IMR-90 (cell line): ENCODE results near the gene LDLRAD3. TPM values are rescaled to one million over a fixed set of nuclear protein-coding genes. Genes with fewer than 3 reads are reported as not detected.

ENCODE experiments used
- ATAC-seq: fragments of 200-7000 bp; cut with Tn5 transposase; 2 replicates; pipeline ENCODE4 v1.9.1; 2020; ENCODE audit warnings: low read depth, mild to moderate bottlenecking, moderate library complexity
- BruUV-seq: library from RNA; stranded (reverse); fragments of 400-500 nt; replicated peaks from 2 replicates; lab custom pipeline; 2021; lab: Mats Ljungman, UMichigan
- CTCF ChIA-PET: fragments of 300-600 bp; formaldehyde crosslinking; extraction: SDS; loops from one replicate; lab custom pipeline; 2021; ENCODE audit warnings: antibody characterized with exemption; lab: Yijun Ruan, JAX
- POLR2A ChIA-PET: fragments of 300-600 bp; sonication (Branson Sonifier 250); formaldehyde crosslinking; loops from one replicate; lab custom pipeline; 2022; ENCODE audit warnings: antibody characterized with exemption; ENCODE audit not compliant: unreplicated experiment; lab: Charles Lee
- DNase-seq: peaks from one replicate; pipeline ENCODE4 v3.0.0; 2013
- H2AFZ ChIP-seq: replicated peaks from 2 replicates; pipeline ENCODE3; 2013; ENCODE audit warnings: low read length, mild to moderate bottlenecking; ENCODE audit not compliant: poor library complexity
- H2AK5ac ChIP-seq: 2 replicates; pipeline ENCODE4 v1.6.1; 2013; ENCODE audit warnings: low read depth, low read length, inconsistent platforms
- H2AK9ac ChIP-seq: replicated peaks from 2 replicates; pipeline ENCODE3; 2013; ENCODE audit warnings: mild to moderate bottlenecking, low read depth, low read length, moderate library complexity; ENCODE audit not compliant: poor library complexity
- H2BK120ac ChIP-seq: 2 replicates; pipeline ENCODE4 v1.6.1; 2013; ENCODE audit warnings: low read depth, low read length, inconsistent platforms
- H2BK15ac ChIP-seq: 3 replicates; pipeline ENCODE4 v1.6.1; 2013; ENCODE audit warnings: low read depth, low read length, inconsistent platforms
- H2BK20ac ChIP-seq: 2 replicates; pipeline ENCODE4 v1.6.1; 2013; ENCODE audit warnings: low read depth, mild to moderate bottlenecking, inconsistent platforms, low read length, moderate library complexity
- H2BK5ac ChIP-seq: 2 replicates; pipeline ENCODE4 v1.6.1; 2013; ENCODE audit warnings: mild to moderate bottlenecking, low read depth, low read length, inconsistent platforms; ENCODE audit not compliant: poor library complexity, severe bottlenecking
- H3K14ac ChIP-seq: replicated peaks from 2 replicates; pipeline ENCODE4 v1.6.1; 2013; ENCODE audit warnings: low read depth, low read length, inconsistent platforms
- H3K18ac ChIP-seq: 2 replicates; pipeline ENCODE4 v1.6.1; 2013; ENCODE audit warnings: low read depth, low read length, control low read depth
- H3K23ac ChIP-seq: 2 replicates; pipeline ENCODE4 v1.6.1; 2013; ENCODE audit warnings: low read depth, low read length, inconsistent platforms
- H3K27ac ChIP-seq: 2 replicates; pipeline ENCODE4 v1.5.1; 2013; ENCODE audit warnings: mild to moderate bottlenecking, control low read depth, low read length; ENCODE audit not compliant: insufficient read depth
- H3K27me3 ChIP-seq: 2 replicates; pipeline ENCODE4 v1.6.1; 2013; ENCODE audit warnings: low read length; ENCODE audit not compliant: control insufficient read depth, insufficient read depth
- H3K36me3 ChIP-seq: 2 replicates; pipeline ENCODE4 v1.6.1; 2013; ENCODE audit warnings: low read length, mixed read lengths; ENCODE audit not compliant: control insufficient read depth, insufficient read depth
- H3K4ac ChIP-seq: 2 replicates; pipeline ENCODE4 v1.6.1; 2013; ENCODE audit warnings: low read depth, low read length, inconsistent platforms
- H3K4me1 ChIP-seq: 2 replicates; pipeline ENCODE4 v1.6.1; 2013; ENCODE audit warnings: low read length, mixed read lengths; ENCODE audit not compliant: control insufficient read depth, insufficient read depth
- H3K4me2 ChIP-seq: 2 replicates; pipeline ENCODE4 v1.6.1; 2013; ENCODE audit warnings: low read depth, mild to moderate bottlenecking, control low read depth, low read length, moderate library complexity
- H3K4me3 ChIP-seq: 2 replicates; pipeline ENCODE4 v1.5.1; 2013; ENCODE audit warnings: low read depth, mild to moderate bottlenecking, control low read depth, low read length, moderate library complexity; ENCODE audit not compliant: insufficient read depth
- H3K56ac ChIP-seq: 2 replicates; pipeline ENCODE4 v1.6.1; 2013; ENCODE audit warnings: low read length, inconsistent platforms; ENCODE audit not compliant: insufficient read depth; ENCODE audit errors: extremely low read depth
- H3K79me1 ChIP-seq, 2 experiments: 2 replicates each; pipeline ENCODE4 v1.6.1; 2013; ENCODE audit warnings: low read length in 2 of 2, inconsistent platforms in 1 of 2, low read depth in 1 of 2
- H3K9ac ChIP-seq: 2 replicates; pipeline ENCODE4 v1.6.1; 2013; ENCODE audit warnings: low read depth, low read length, control low read depth
- H3K9me1 ChIP-seq: 2 replicates; pipeline ENCODE4 v1.6.1; 2013; ENCODE audit warnings: low read length, inconsistent platforms; ENCODE audit not compliant: insufficient read depth
- H3K9me3 ChIP-seq: 2 replicates; pipeline ENCODE4 v1.6.1; 2013; ENCODE audit warnings: low read length; ENCODE audit not compliant: control insufficient read depth, insufficient read depth
- H4K20me1 ChIP-seq: 2 replicates; pipeline ENCODE4 v1.6.1; 2013; ENCODE audit warnings: low read length, inconsistent platforms; ENCODE audit not compliant: insufficient read depth
- H4K5ac ChIP-seq: 2 replicates; pipeline ENCODE4 v1.6.1; 2013; ENCODE audit warnings: mild to moderate bottlenecking, low read depth, low read length, control low read depth
- H4K8ac ChIP-seq, 2 experiments: 2 replicates each; pipeline ENCODE4 v1.6.1; 2013; ENCODE audit warnings: low read depth in 2 of 2, low read length in 2 of 2, control low read depth in 1 of 2, inconsistent platforms in 1 of 2
- H4K91ac ChIP-seq: 2 replicates; pipeline ENCODE4 v1.6.1; 2013; ENCODE audit warnings: low read depth, low read length, inconsistent platforms; ENCODE audit not compliant: insufficient read depth
- CEBPB ChIP-seq: IDR thresholded peaks from 2 replicates; pipeline ENCODE4 v1.6.1; 2012; ENCODE audit warnings: low read depth, low read length, improper control_type of control experiment
- CHD1 ChIP-seq: IDR thresholded peaks from 2 replicates; pipeline ENCODE4 v1.6.1; 2012; ENCODE audit warnings: low read depth, low read length, improper control_type of control experiment
- FOS ChIP-seq: fragments of 150-350 bp; IDR thresholded peaks from 2 replicates; pipeline ENCODE4 v1.6.1; 2016; ENCODE audit warnings: low read depth, low read length
- POLR2A ChIP-seq: IDR thresholded peaks from 2 replicates; pipeline ENCODE4 v1.6.1; 2012; ENCODE audit warnings: mild to moderate bottlenecking, low read depth, low read length
- WGBS, 2 experiments: methylation state at CpG; one replicate each; pipeline versions ENCODE4 v1.1.5 to v1.1.7; 2013; ENCODE audit warnings: missing lambda C conversion rate in 2 of 2; ENCODE audit not compliant: insufficient read length in 1 of 2; ENCODE audit errors: extremely low coverage in 2 of 2; 5-methylcytosine and 5-hydroxymethylcytosine counted together
- dilution Hi-C: fragments of 300-500 bp; cut with HindIII; formaldehyde crosslinking; loops from one replicate; pipeline ENCODE4 v1.14.3; 2018; ENCODE audit warnings: low sequenced_read_pairs; ENCODE audit not compliant: unreplicated experiment
- in situ Hi-C: fragments of 300-500 bp; cut with MboI; formaldehyde crosslinking; loops from 3 replicates; pipeline ENCODE4 v1.14.3; 2019; ENCODE audit warnings: low sequenced_read_pairs, inconsistent platforms, mixed read lengths
- intact Hi-C: fragments of 100-400 bp; cut with micrococcal nuclease; formaldehyde crosslinking; loops from 2 replicates; pipeline ENCODE4 v1.10.0; 2022
- polyA plus RNA-seq, 3 experiments: library from polyadenylated mRNA; depleted of rRNA; stranded (reverse); fragments of >200 nt; gene quantifications; 2 replicates each; pipeline ENCODE4 v1.2.3, GENCODE V29; 2012; ENCODE audit warnings: low replicate concordance in 1 of 3
- total RNA-seq: library from RNA; depleted of rRNA; stranded (reverse); fragments of >200 nt; gene quantifications from 2 replicates; pipeline ENCODE4 v1.2.3, GENCODE V29; 2012

Gene LDLRAD3
- total and polyA plus RNA-seq, 2 of the 4 experiments (the other 2 are of a cell fraction): 2.7 to 6.4 TPM

GRCh38 chr11:35963911-35964310, 20.0 kb downstream of the LDLRAD3 start:
- ChIA-PET CTCF (no interaction called here), POLR2A (no interaction called here)
- H2AFZ ChIP-seq: no peak overlapping the region
- no peak overlapping the region for H3K14ac ChIP-seq
- no peak overlapping the region for H3K4me2 ChIP-seq
- H3K9me3 ChIP-seq: no peaks in the 10 kb centered on the region
- intact Hi-C loops (no loop called here), dilution Hi-C loops (no loop called here), in situ Hi-C loops (no loop called here)
- H3K4me3 ChIP-seq: no peak overlapping the region
- no TSS peak for BruUV-seq
- H3K23ac ChIP-seq: no peak overlapping the region
- no peaks in the 10 kb centered on the region for H3K36me3 ChIP-seq
- H3K9ac ChIP-seq: no peak overlapping the region
- no peak overlapping the region for H2BK5ac ChIP-seq
- no peak overlapping the region for H3K4ac ChIP-seq
- no peak overlapping the region for H4K91ac ChIP-seq
- H3K79me1 ChIP-seq: peaks cover 4 to 17% of the 10 kb centered on the region in 2 experiments
- DNase-seq (no peak), ATAC-seq (no peak)
- WGBS, 2 experiments: 60% methylated on average over 1 of the region's 3 CpGs; no CpG with 5 or more reads in 1 of the 2 experiments
- H3K56ac ChIP-seq: no peak overlapping the region
- H3K27ac ChIP-seq: no peak overlapping the region
- H3K27me3 ChIP-seq: no peaks in the 10 kb centered on the region
- peaks cover 1% of the 10 kb centered on the region; the same call in 1 of the 2 replicates for H3K4me1 ChIP-seq
- H4K20me1 ChIP-seq: peaks cover 3% of the 10 kb centered on the region; the same call in 1 of the 2 replicates
- no peak overlapping the region for H2BK20ac ChIP-seq
- H2BK120ac ChIP-seq: no peak overlapping the region
- TF ChIP-seq POLR2A: no peak
- TF ChIP-seq FOS: no peak
- no peak for TF ChIP-seq CEBPB
- no peak for TF ChIP-seq CHD1
- no peak overlapping the region for H2AK5ac ChIP-seq
- no peak overlapping the region for H4K8ac ChIP-seq
- H3K9me1 ChIP-seq: 0 out of 2 replicates have a peak, but pooled peaks cover 2% of the 10 kb centered on the region
- no peak overlapping the region for H4K5ac ChIP-seq
- H3K18ac ChIP-seq: no peak overlapping the region
- H2BK15ac ChIP-seq: no peak overlapping the region
- H2AK9ac ChIP-seq: no peak overlapping the region
